Natural killer cell (primary cell): ENCODE data around the gene ZNF467. TPM values are rescaled to one million over a fixed set of nuclear protein-coding genes. Genes with fewer than 3 reads are reported as not detected.

Experiments used
- ATAC-seq, 3 donors: fragments of 150-1000 bp in 2 of 3; fragments of 200-7000 bp in 1 of 3; cut with Tn5 transposase; 1 replicate in 1 of 3; 2 replicates in 2 of 3; pipeline ENCODE4 v1.10.0; 2021; ENCODE audit warnings: mild to moderate bottlenecking in 2 of 3, moderate library complexity in 2 of 3
- DNase-seq, 2 donors: peaks; one replicate each; pipeline versions ENCODE4 v3.0.0 to v3.0.0-alpha.2; 2013 to 2021; ENCODE audit warnings: mixed read lengths in 1 of 2
- H3K27ac ChIP-seq: one replicate; pipeline ENCODE4 v1.5.1; 2013; ENCODE audit warnings: mild to moderate bottlenecking, low read length
- H3K27me3 ChIP-seq: one replicate; pipeline ENCODE4 v1.6.1; 2013; ENCODE audit warnings: low read length; ENCODE audit not compliant: control insufficient read depth, insufficient read depth
- H3K36me3 ChIP-seq: one replicate; pipeline ENCODE4 v1.6.1; 2013; ENCODE audit warnings: low read length; ENCODE audit not compliant: control insufficient read depth, insufficient read depth
- H3K4me1 ChIP-seq: one replicate; pipeline ENCODE4 v1.6.1; 2013; ENCODE audit warnings: low read length; ENCODE audit not compliant: control insufficient read depth, insufficient read depth
- H3K4me3 ChIP-seq: one replicate; pipeline ENCODE4 v1.5.1; 2013; ENCODE audit warnings: low read length
- H3K9me3 ChIP-seq: one replicate; pipeline ENCODE4 v1.6.1; 2013; ENCODE audit warnings: low read length; ENCODE audit not compliant: control insufficient read depth, insufficient read depth
- H3K27ac Mint-ChIP-seq, 2 donors: one replicate each; pipeline ENCODE4 v1.8.0; 2022; ENCODE audit warnings: mild to moderate bottlenecking in 2 of 2, mixed read lengths in 2 of 2, moderate library complexity in 1 of 2
- H3K27me3 Mint-ChIP-seq, 2 donors: one replicate each; pipeline ENCODE4 v1.8.0; 2022; ENCODE audit warnings: low read depth in 2 of 2, mixed read lengths in 2 of 2
- H3K36me3 Mint-ChIP-seq: one replicate; pipeline ENCODE4 v1.8.0; 2022; ENCODE audit warnings: mixed read lengths
- H3K4me1 Mint-ChIP-seq, 2 donors: one replicate each; pipeline ENCODE4 v1.8.0; 2022; ENCODE audit warnings: mixed read lengths in 2 of 2
- H3K4me3 Mint-ChIP-seq: one replicate; pipeline ENCODE4 v1.8.0; 2022; ENCODE audit warnings: mild to moderate bottlenecking, moderate library complexity, mixed read lengths
- H3K9me3 Mint-ChIP-seq, 2 donors: one replicate each; pipeline ENCODE4 v1.8.0; 2022; ENCODE audit warnings: mixed read lengths in 2 of 2
- CTCF ChIP-seq: fragments of 200-600 bp; IDR thresholded peaks from one replicate; pipeline ENCODE4 v1.8.0; 2022; ENCODE audit warnings: antibody characterized with exemption
- WGBS: methylation state at CpG from one replicate; pipeline ENCODE4 v1.1.7; 2013; ENCODE audit warnings: missing lambda C conversion rate; ENCODE audit not compliant: insufficient coverage; 5-methylcytosine and 5-hydroxymethylcytosine counted together
- intact Hi-C: fragments of 100-400 bp; cut with micrococcal nuclease; formaldehyde crosslinking; loops from one replicate; pipeline ENCODE4 v1.14.2; 2022
- total RNA-seq, 4 donors: library from RNA; stranded (reverse); fragments of 120-200 nt in 1 of 4; gene quantifications; one replicate each; pipeline versions ENCODE4 v1.2.3 to v1.2.4, GENCODE V29; 2013 to 2022

Gene ZNF467
- total RNA-seq, 3 donors from 2014 or later (not counting 1 experiment from before 2014, with no cell fraction given) = 2.8 to 5.4 (median 3.7) TPM

GRCh38 chr7:149762610-149763009 is 10.8 kb downstream of the ZNF467 start:
- Histone ChIP-seq H3K27ac (no peak overlapping the region), H3K36me3 (no peaks in the 10 kb centered on the region), H3K4me3 (no peak overlapping the region), H3K27me3 (no peaks in the 10 kb centered on the region), H3K9me3 (no peaks in the 10 kb centered on the region), H3K4me1 (no peaks in the 10 kb centered on the region)
- Mint-ChIP-seq H3K9me3 (no peaks in the 10 kb centered on the region), H3K36me3 (no peaks in the 10 kb centered on the region), H3K27me3 (no peaks in the 10 kb centered on the region), H3K4me3 (no peak overlapping the region), H3K4me1 (no peaks in the 10 kb centered on the region), H3K27ac (no peak overlapping the region)
- no peak for DNase-seq
- WGBS = 92% methylated on average over 10 of the region's 10 CpGs
- intact Hi-C loops = no loop called here
- no peak for TF ChIP-seq CTCF
- no peak for ATAC-seq

- intact Hi-C loops = no loop called here
- Histone ChIP-seq H3K4me3 (no peak overlapping the region), H3K4me1 (no peaks in the 10 kb centered on the region), H3K9me3 (no peaks in the 10 kb centered on the region), H3K27me3 (no peaks in the 10 kb centered on the region), H3K36me3 (no peaks in the 10 kb centered on the region), H3K27ac (no peak overlapping the region)
- 77% methylated on average over 4 of the region's 4 CpGs for WGBS
- H3K27me3 Mint-ChIP-seq = no peaks in the 10 kb centered on the region
- no peak for TF ChIP-seq CTCF
- DNase-seq = no peak
- ATAC-seq = no peak
- no peaks in the 10 kb centered on the region for H3K4me1 Mint-ChIP-seq
- no peak overlapping the region for H3K27ac Mint-ChIP-seq
- no peaks in the 10 kb centered on the region for H3K36me3 Mint-ChIP-seq
- no peaks in the 10 kb centered on the region for H3K9me3 Mint-ChIP-seq
- H3K4me3 Mint-ChIP-seq = no peak overlapping the region
Observed at GRCh38 chr7:149762089-149762488, 11.3 kb downstream of the ZNF467 start.

GRCh38 chr7:149761307-149761706 is 12.1 kb downstream of the ZNF467 start:
- DNase-seq (no peak), ATAC-seq (no peak)
- H3K27ac Mint-ChIP-seq = no peak overlapping the region
- no peaks in the 10 kb centered on the region for H3K27me3 ChIP-seq
- no peaks in the 10 kb centered on the region for H3K36me3 ChIP-seq
- intact Hi-C loops = no loop called here
- no peaks in the 10 kb centered on the region for H3K9me3 ChIP-seq
- H3K4me3 ChIP-seq = no peak overlapping the region
- no peaks in the 10 kb centered on the region for H3K27me3 Mint-ChIP-seq
- no peak overlapping the region for H3K4me3 Mint-ChIP-seq
- no peak for TF ChIP-seq CTCF
- 94% methylated on average over 5 of the region's 5 CpGs for WGBS
- no peaks in the 10 kb centered on the region for H3K4me1 Mint-ChIP-seq
- H3K36me3 Mint-ChIP-seq = no peaks in the 10 kb centered on the region
- no peaks in the 10 kb centered on the region for H3K9me3 Mint-ChIP-seq
- H3K4me1 ChIP-seq = no peaks in the 10 kb centered on the region
- H3K27ac ChIP-seq = no peak overlapping the region

- H3K9me3 ChIP-seq = no peaks in the 10 kb centered on the region
- no peak overlapping the region for H3K4me3 ChIP-seq
- Mint-ChIP-seq H3K4me3 (no peak overlapping the region), H3K27me3 (no peaks in the 10 kb centered on the region), H3K27ac (no peak overlapping the region), H3K36me3 (no peaks in the 10 kb centered on the region), H3K4me1 (no peaks in the 10 kb centered on the region), H3K9me3 (no peaks in the 10 kb centered on the region)
- no peak for DNase-seq
- no peak for TF ChIP-seq CTCF
- no peak overlapping the region for H3K27ac ChIP-seq
- H3K27me3 ChIP-seq = no peaks in the 10 kb centered on the region
- H3K4me1 ChIP-seq = no peaks in the 10 kb centered on the region
- WGBS = 94% methylated on average over 5 of the region's 6 CpGs
- intact Hi-C loops = no loop called here
- ATAC-seq = no peak
- H3K36me3 ChIP-seq = no peaks in the 10 kb centered on the region
Observed at GRCh38 chr7:149760538-149760937, 12.8 kb downstream of the ZNF467 start.
